Liver (tissue), 9 donors: ENCODE measurements around the gene CDK15. TPM values are rescaled to one million over a fixed set of nuclear protein-coding genes. Genes with fewer than 3 reads are reported as not detected.
"Not testable (repeated sequence)": the region's sequence is repeated elsewhere in the genome, so short reads cannot be mapped to it uniquely, and the experiment has no call there.

Source experiments
- DNase-seq: peaks from one replicate; pipeline ENCODE4 v3.0.0-alpha.2; 2017; ENCODE audit warnings: low spot score
- H3K27ac ChIP-seq, 2 donors: one replicate each; pipeline ENCODE4 v1.7.0; 2013; ENCODE audit warnings: inconsistent platforms in 2 of 2, low read length in 2 of 2, control low read depth in 1 of 2, low read depth in 1 of 2, mild to moderate bottlenecking in 1 of 2
- H3K27me3 ChIP-seq, 4 donors: one replicate each; pipeline versions ENCODE4 v1.6.1 to v1.7.0; 2013; ENCODE audit warnings: low read length in 3 of 4, inconsistent platforms in 1 of 4, mild to moderate bottlenecking in 1 of 4, moderate library complexity in 1 of 4; ENCODE audit not compliant: control insufficient read depth in 4 of 4, insufficient read depth in 4 of 4
- H3K36me3 ChIP-seq, 4 donors: one replicate each; pipeline versions ENCODE4 v1.6.1 to v1.7.0; 2013; ENCODE audit warnings: low read length in 3 of 4, mild to moderate bottlenecking in 3 of 4, low read depth in 1 of 4, moderate library complexity in 1 of 4; ENCODE audit not compliant: control insufficient read depth in 4 of 4, insufficient read depth in 3 of 4
- H3K4me1 ChIP-seq, 4 donors: one replicate each; pipeline versions ENCODE4 v1.6.1 to v1.7.0; 2013; ENCODE audit warnings: low read length in 3 of 4, mild to moderate bottlenecking in 3 of 4, moderate library complexity in 1 of 4; ENCODE audit not compliant: control insufficient read depth in 4 of 4, insufficient read depth in 4 of 4
- H3K4me3 ChIP-seq, 3 donors: one replicate each; pipeline versions ENCODE4 v1.6.1 to v1.7.0; 2013; ENCODE audit warnings: low read length in 3 of 3, control low read depth in 1 of 3, low read depth in 1 of 3, mild to moderate bottlenecking in 1 of 3
- H3K9ac ChIP-seq, 2 donors: one replicate each; pipeline ENCODE4 v1.7.0; 2013; ENCODE audit warnings: low read length in 2 of 2, mild to moderate bottlenecking in 2 of 2, moderate library complexity in 2 of 2, control low read depth in 1 of 2, low read depth in 1 of 2
- H3K9me3 ChIP-seq, 4 donors: one replicate each; pipeline versions ENCODE4 v1.6.1 to v1.7.0; 2013; ENCODE audit warnings: low read length in 3 of 4; ENCODE audit not compliant: control insufficient read depth in 4 of 4
- CTCF ChIP-seq: fragments of 150-350 bp; IDR thresholded peaks from 2 replicates; pipeline ENCODE4 v1.5.1; 2017; ENCODE audit warnings: improper control_type of control experiment, low read depth, low read length; ENCODE audit not compliant: missing input control
- EGR1 ChIP-seq, 2 donors: IDR thresholded peaks; 2 replicates each; pipeline ENCODE4 v1.6.1; 2016 to 2018; ENCODE audit warnings: antibody characterized with exemption in 2 of 2, low read depth in 2 of 2
- FOXA1 ChIP-seq: IDR thresholded peaks from 2 replicates; pipeline ENCODE4 v1.6.1; 2016; ENCODE audit warnings: antibody characterized with exemption
- FOXA2 ChIP-seq: IDR thresholded peaks from 2 replicates; pipeline ENCODE4 v1.6.1; 2016; ENCODE audit warnings: antibody characterized with exemption
- GABPA ChIP-seq, 2 donors: IDR thresholded peaks in 1 of 2; conservative IDR thresholded peaks in 1 of 2; 2 replicates each; pipeline ENCODE4 v1.6.1; 2016; ENCODE audit warnings: antibody characterized with exemption in 2 of 2, mild to moderate bottlenecking in 1 of 2, moderate library complexity in 1 of 2
- HNF4G ChIP-seq: IDR thresholded peaks from 2 replicates; pipeline ENCODE4 v1.6.1; 2016; ENCODE audit warnings: antibody characterized with exemption
- MAX ChIP-seq: IDR thresholded peaks from 2 replicates; pipeline ENCODE4 v1.6.1; 2016; ENCODE audit warnings: antibody characterized with exemption
- NR2F2 ChIP-seq: IDR thresholded peaks from 2 replicates; pipeline ENCODE4 v1.6.1; 2016; ENCODE audit warnings: antibody characterized with exemption
- RAD21 ChIP-seq, 2 donors: IDR thresholded peaks; 2 replicates each; pipeline ENCODE4 v1.6.1; 2016; ENCODE audit warnings: antibody characterized with exemption in 2 of 2, mild to moderate bottlenecking in 2 of 2
- REST ChIP-seq: IDR thresholded peaks from 2 replicates; pipeline ENCODE4 v1.6.1; 2016; ENCODE audit warnings: antibody characterized with exemption, mild to moderate bottlenecking
- SP1 ChIP-seq: IDR thresholded peaks from 2 replicates; pipeline ENCODE4 v1.6.1; 2018; ENCODE audit warnings: antibody characterized with exemption, mild to moderate bottlenecking
- YY1 ChIP-seq: IDR thresholded peaks from 2 replicates; pipeline ENCODE4 v1.6.1; 2016; ENCODE audit warnings: antibody characterized with exemption, mild to moderate bottlenecking
- ZBTB33 ChIP-seq: IDR thresholded peaks from 2 replicates; pipeline ENCODE4 v1.6.1; 2016; ENCODE audit warnings: antibody characterized with exemption
- WGBS: extraction: QIAGEN DNeasy Blood & Tissue Kit; methylation state at CpG from one replicate; pipeline ENCODE4 v1.1.7; 2013; 5-methylcytosine and 5-hydroxymethylcytosine counted together
- polyA plus RNA-seq, 2 donors: library from polyadenylated mRNA; stranded (reverse) in 1 of 2; unstranded in 1 of 2; fragments of 200-250 nt in 1 of 2; fragments of >200 nt in 1 of 2; fragmentation: Nextera tagmentation in 1 of 2; extraction: Ambion mirVana in 1 of 2; gene quantifications; one replicate each; pipeline versions ENCODE4 v1.2.1 to v1.2.3, GENCODE V29; 2013 to 2015
- total RNA-seq, 2 donors: library from RNA; depleted of rRNA; stranded (reverse); fragments of >200 nt; gene quantifications; one replicate each; pipeline ENCODE4 v1.2.3, GENCODE V29; 2014
- TF ChIP-seq, protein P1 (sequence below): IDR thresholded peaks from 2 replicates; pipeline ENCODE4 v1.6.1; 2016; ENCODE audit warnings: antibody characterized with exemption
- donor health status: healthy.
- donor health status: healthy.
- donor health status: healthy.
- donor health status: healthy.
- donor health status: healthy.

Gene CDK15
- total and polyA plus RNA-seq, 4 donors: under 0.01 to 0.47 (median 0.06) TPM; not detected in 1

DNA sequence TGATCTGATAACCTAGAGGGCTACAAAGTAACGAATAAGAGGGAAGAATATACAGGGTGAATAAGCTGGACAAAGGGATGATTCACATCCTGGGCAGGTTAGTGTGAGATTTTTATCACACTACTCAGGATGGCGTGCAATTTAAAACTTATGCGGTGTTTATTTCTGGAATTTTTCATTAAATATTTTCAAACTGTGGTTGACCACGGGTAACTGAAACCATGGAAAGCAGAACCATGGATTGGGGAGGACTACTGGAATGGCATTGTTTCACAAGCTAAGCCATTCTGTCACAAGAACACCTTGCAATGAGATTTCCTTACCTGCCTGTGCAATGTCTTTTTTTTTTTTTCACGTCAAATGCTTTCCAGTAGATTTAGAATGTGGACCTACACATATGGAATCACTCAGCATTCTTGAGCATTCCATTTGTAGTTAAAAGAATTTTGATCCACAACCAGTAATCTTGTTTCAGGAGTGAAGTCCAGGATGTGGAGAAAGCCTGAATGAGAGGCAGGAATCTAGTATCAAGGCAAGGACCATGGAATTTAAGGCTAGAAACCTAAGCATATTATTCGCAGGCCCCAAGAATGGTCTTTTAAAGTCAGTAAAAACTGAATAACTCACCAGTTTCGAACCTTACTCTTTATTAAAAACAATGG is 8.0 kb upstream of the CDK15 start:
- TF ChIP-seq FOXA1 (no peak), GABPA (IDR thresholded peaks at IDR 0.05 in 1 of 2, conservative IDR thresholded peaks at IDR 0.05 in 1 of 2) (no peak), HNF4G (no peak), RAD21 (IDR thresholded peaks at IDR 0.05) (no peak)
- TF ChIP-seq, protein P1, sequence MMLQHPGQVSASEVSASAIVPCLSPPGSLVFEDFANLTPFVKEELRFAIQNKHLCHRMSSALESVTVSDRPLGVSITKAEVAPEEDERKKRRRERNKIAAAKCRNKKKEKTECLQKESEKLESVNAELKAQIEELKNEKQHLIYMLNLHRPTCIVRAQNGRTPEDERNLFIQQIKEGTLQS: no peak
- WGBS: 83% methylated on average over 7 of the region's 7 CpGs
- DNase-seq: no peak

GRCh38 chr2:201798914-201799285 is 7.4 kb upstream of the CDK15 start:
- H3K4me3 ChIP-seq, DNase-seq, H3K4me1 ChIP-seq, H3K9me3 ChIP-seq, H3K36me3 ChIP-seq, H3K9ac ChIP-seq, H3K27ac ChIP-seq, H3K27me3 ChIP-seq: not testable (repeated sequence)
- WGBS: 92% methylated on average over 2 of the region's 2 CpGs

More for the DNA sequence above, 8.0 kb upstream of the CDK15 start:
- no peak overlapping the region for H3K9ac ChIP-seq
- H3K9me3 ChIP-seq: no peaks in the 10 kb centered on the region
- H3K4me3 ChIP-seq: no peak overlapping the region
- H3K4me1 ChIP-seq: no peaks in the 10 kb centered on the region
- peaks cover 0 to 4% (median 0%) of the 10 kb centered on the region in 4 donors for H3K27me3 ChIP-seq
- no peaks in the 10 kb centered on the region for H3K36me3 ChIP-seq
- no peak overlapping the region for H3K27ac ChIP-seq

DNA sequence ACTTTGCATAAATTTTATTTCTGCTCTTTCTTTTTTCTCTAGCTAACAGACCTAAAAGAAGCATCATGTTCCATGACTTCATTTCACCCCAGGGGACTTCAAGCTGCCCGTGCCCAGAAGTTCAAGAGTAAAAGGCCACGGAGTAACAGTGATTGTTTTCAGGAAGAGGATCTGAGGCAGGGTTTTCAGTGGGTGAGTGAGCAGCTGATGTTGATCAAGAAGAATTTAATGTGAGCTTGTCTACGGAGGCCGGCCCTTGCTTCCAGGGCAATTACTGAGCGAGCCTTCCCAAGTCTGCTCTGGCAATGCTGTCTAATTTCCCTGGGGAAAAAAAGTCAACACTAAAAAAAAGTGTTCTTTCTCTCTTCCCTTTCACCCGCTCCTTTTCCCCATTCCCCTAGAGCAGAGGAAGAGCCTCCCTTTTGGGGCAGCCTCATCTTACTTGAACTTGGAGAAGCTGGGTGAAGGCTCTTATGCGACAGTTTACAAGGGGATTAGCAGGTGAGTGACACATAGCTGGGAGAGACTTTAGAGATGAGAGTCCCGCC is 1.2 kb downstream of the CDK15 start:
- TF ChIP-seq SP1: no peak
- TF ChIP-seq NR2F2: no peak
- Histone ChIP-seq H3K27me3 (no peaks in the 10 kb centered on the region), H3K4me3 (no peak overlapping the region), H3K9ac (no peak overlapping the region), H3K36me3 (no peaks in the 10 kb centered on the region), H3K27ac (no peak overlapping the region), H3K9me3 (no peaks in the 10 kb centered on the region), H3K4me1 (no peaks in the 10 kb centered on the region)
- WGBS: 64% methylated on average over 8 of the region's 8 CpGs
- no peak for DNase-seq

- Histone ChIP-seq H3K9ac (no peak overlapping the region), H3K4me1 (no peaks in the 10 kb centered on the region), H3K4me3 (no peak overlapping the region), H3K27ac (no peak overlapping the region), H3K36me3 (no peaks in the 10 kb centered on the region), H3K9me3 (no peaks in the 10 kb centered on the region), H3K27me3 (no peaks in the 10 kb centered on the region)
- DNase-seq: no peak
- 83% methylated on average over 2 of the region's 2 CpGs for WGBS
- no peak for TF ChIP-seq ZBTB33
- no peak for TF ChIP-seq REST
- no peak for TF ChIP-seq RAD21 (IDR thresholded peaks at IDR 0.05)
- no peak for TF ChIP-seq EGR1 (IDR thresholded peaks at IDR 0.05; ENCODE audit: low read depth in 2 of 2)
- TF ChIP-seq, protein P1: no peak
- no peak for TF ChIP-seq GABPA (IDR thresholded peaks at IDR 0.05 in 1 of 2, conservative IDR thresholded peaks at IDR 0.05 in 1 of 2)
- TF ChIP-seq HNF4G: no peak
- TF ChIP-seq YY1: no peak
- TF ChIP-seq CTCF: no peak
- no peak for TF ChIP-seq FOXA2
- no peak for TF ChIP-seq NR2F2
- TF ChIP-seq MAX: no peak
Measured at GRCh38 chr2:201808027-201808426, 1.7 kb downstream of the CDK15 start.
